DOHH2 (cell line): Measurements from ENCODE around the gene NCKAP1.

Experiments
- H3F3A ChIP-seq: fragments of 200-600 bp; sonication (generic), shearing (Covaris generic); 2 replicates; pipeline ENCODE4 v1.6.0; 2016; ENCODE audit warnings: antibody characterized with exemption, mild to moderate bottlenecking; ENCODE audit not compliant: control insufficient read depth, insufficient read depth
- H3K27ac ChIP-seq: fragments of 200-600 bp; sonication (generic); 2 replicates; pipeline ENCODE4 v1.5.1; 2014; ENCODE audit warnings: low read depth, mild to moderate bottlenecking, low read length, moderate library complexity
- H3K27me3 ChIP-seq: fragments of 200-600 bp; sonication (generic); 2 replicates; pipeline ENCODE4 v1.6.1; 2014; ENCODE audit warnings: mild to moderate bottlenecking, low read length, mixed read lengths; ENCODE audit not compliant: control insufficient read depth
- H3K36me3 ChIP-seq: fragments of 200-600 bp; sonication (generic); 2 replicates; pipeline ENCODE4 v1.6.1; 2014; ENCODE audit warnings: mild to moderate bottlenecking, low read length, moderate library complexity, mixed read lengths; ENCODE audit not compliant: control insufficient read depth
- H3K4me1 ChIP-seq: fragments of 200-600 bp; sonication (generic); 2 replicates; pipeline ENCODE4 v1.6.1; 2014; ENCODE audit warnings: mild to moderate bottlenecking, low read length, mixed read lengths; ENCODE audit not compliant: control insufficient read depth
- H3K4me2 ChIP-seq: fragments of 200-600 bp; sonication (generic); 2 replicates; pipeline ENCODE4 v1.6.0; 2014; ENCODE audit warnings: mild to moderate bottlenecking, low read length, moderate library complexity
- H3K4me3 ChIP-seq: fragments of 200-600 bp; sonication (generic); 2 replicates; pipeline ENCODE4 v1.5.1; 2014; ENCODE audit warnings: mild to moderate bottlenecking, low read length, mixed read lengths
- H3K79me2 ChIP-seq: fragments of 200-600 bp; sonication (generic); 2 replicates; pipeline ENCODE4 v1.6.1; 2014; ENCODE audit warnings: mild to moderate bottlenecking, low read length, mixed read lengths; ENCODE audit not compliant: control insufficient read depth
- H3K9me2 ChIP-seq: fragments of 200-600 bp; sonication (generic); replicated peaks from 2 replicates; pipeline ENCODE4 v1.6.1; 2014; ENCODE audit warnings: mild to moderate bottlenecking, low read length, mixed read lengths; ENCODE audit not compliant: control insufficient read depth
- H3K9me3 ChIP-seq: fragments of 200-600 bp; sonication (generic); 2 replicates; pipeline ENCODE4 v1.6.1; 2014; ENCODE audit warnings: antibody characterized with exemption, low read length, mixed read lengths; ENCODE audit not compliant: control insufficient read depth, insufficient read depth
- H4K20me1 ChIP-seq: fragments of 200-600 bp; sonication (generic); 2 replicates; pipeline ENCODE4 v1.6.0; 2014; ENCODE audit warnings: low read depth, mild to moderate bottlenecking, antibody characterized with exemption, low read length, moderate library complexity; ENCODE audit not compliant: control insufficient read depth, insufficient read depth
- CTCF ChIP-seq: fragments of 200-600 bp; sonication (generic); IDR thresholded peaks from one replicate; pipeline ENCODE4 v1.5.1; 2014; ENCODE audit warnings: antibody characterized with exemption, mild to moderate bottlenecking, low read depth, low read length; ENCODE audit not compliant: poor library complexity, severe bottlenecking
- EZH2phosphoT487 ChIP-seq: fragments of 200-600 bp; sonication (generic); IDR thresholded peaks from 2 replicates; pipeline ENCODE4 v1.6.1; 2017; ENCODE audit warnings: borderline replicate concordance, mild to moderate bottlenecking, antibody characterized with exemption, low read length, moderate library complexity, mixed read lengths

Gene NCKAP1

GRCh38 chr2:183063083-183063482 is 24.8 kb upstream of the NCKAP1 start:
- Histone ChIP-seq H3K9me3 (no peaks in the 10 kb centered on the region), H3K79me2 (no peaks in the 10 kb centered on the region), H3K4me2 (peak overlapping the region; percentile 62), H3K36me3 (no peaks in the 10 kb centered on the region), H3K27ac (0 out of 2 replicates have a peak overlapping the region, but pooled peaks have one; percentile 6), H4K20me1 (no peaks in the 10 kb centered on the region), H3K4me1 (peaks cover 19% of the 10 kb centered on the region), H3K4me3 (peak overlapping the region; percentile 42), H3K9me2 (no peaks in the 10 kb centered on the region), H3K27me3 (no peaks in the 10 kb centered on the region), H3F3A (no peaks in the 10 kb centered on the region)
- TF ChIP-seq CTCF (no peak), EZH2phosphoT487 (no peak)

GRCh38 chr2:183060571-183061231 is 22.4 kb upstream of the NCKAP1 start:
- H3K27me3 ChIP-seq: no peaks in the 10 kb centered on the region
- H3K9me2 ChIP-seq: no peaks in the 10 kb centered on the region
- no peaks in the 10 kb centered on the region for H3K79me2 ChIP-seq
- no peaks in the 10 kb centered on the region for H3F3A ChIP-seq
- H3K4me2 ChIP-seq: no peak overlapping the region
- no peaks in the 10 kb centered on the region for H4K20me1 ChIP-seq
- H3K36me3 ChIP-seq: no peaks in the 10 kb centered on the region
- H3K27ac ChIP-seq: no peak overlapping the region
- no peak overlapping the region for H3K4me3 ChIP-seq
- TF ChIP-seq CTCF (no peak), EZH2phosphoT487 (no peak)
- no peaks in the 10 kb centered on the region for H3K9me3 ChIP-seq
- peaks cover 19% of the 10 kb centered on the region for H3K4me1 ChIP-seq

- Histone ChIP-seq H3K9me3 (no peaks in the 10 kb centered on the region), H3K9me2 (no peaks in the 10 kb centered on the region), H3K4me2 (no peak overlapping the region), H3K79me2 (no peaks in the 10 kb centered on the region), H3K4me3 (no peak overlapping the region), H3K36me3 (no peaks in the 10 kb centered on the region), H3F3A (no peaks in the 10 kb centered on the region), H4K20me1 (no peaks in the 10 kb centered on the region), H3K27ac (no peak overlapping the region), H3K4me1 (peaks cover 19% of the 10 kb centered on the region), H3K27me3 (no peaks in the 10 kb centered on the region)
- TF ChIP-seq EZH2phosphoT487: no peak
- TF ChIP-seq CTCF: no peak
Measured at GRCh38 chr2:183059561-183059960, 21.3 kb upstream of the NCKAP1 start.
